GM10248 (cell line): ENCODE measurements around the gene POLK.
"Not testable (repeated sequence)": the region's sequence is repeated elsewhere in the genome, so short reads cannot be mapped to it uniquely, and the experiment has no call there.

Experiments used
- CTCF ChIA-PET: fragments of 300-600 bp; sonication (Branson Sonifier 250); formaldehyde crosslinking; extraction: SDS; loops from one replicate; lab custom pipeline; 2021; ENCODE audit warnings: antibody characterized with exemption; lab: Yijun Ruan, JAX
- POLR2A ChIA-PET: fragments of 350-650 bp; sonication (Branson Sonifier 250); formaldehyde crosslinking; extraction: SDS; loops from one replicate; lab custom pipeline; 2020; ENCODE audit warnings: antibody characterized with exemption; lab: Yijun Ruan, JAX
- DNase-seq: peaks from one replicate; pipeline ENCODE4 v3.0.0; 2012; ENCODE audit errors: extremely low spot score
- CTCF ChIP-seq: IDR thresholded peaks from 2 replicates; pipeline ENCODE4 v1.5.1; 2012; ENCODE audit warnings: mild to moderate bottlenecking, low read depth; ENCODE audit errors: extremely low read depth, missing control alignments, control extremely low read depth

POLK gene

GRCh38 chr5:75588666-75589065 lies 77.0 kb downstream of the POLK start:
- no peak for TF ChIP-seq CTCF
- POLR2A ChIA-PET, result no interaction called here
- CTCF ChIA-PET, result no interaction called here
- no peak for DNase-seq

GRCh38 chr5:75600535-75600934 lies 88.8 kb downstream of the POLK start:
- CTCF ChIA-PET, result no interaction called here
- POLR2A ChIA-PET, result no interaction called here
- DNase-seq, result no peak
- no peak for TF ChIP-seq CTCF

GRCh38 chr5:75601567-75601966 lies 89.9 kb downstream of the POLK start:
- CTCF ChIA-PET, result interaction anchor here (1.0 kb wide), 1 partner anchor 79 kb away, joined by 3 read pairs; no protein-coding TSS in a partner anchor
- no peak for DNase-seq
- no peak for TF ChIP-seq CTCF
- POLR2A ChIA-PET, result no interaction called here

- ChIA-PET CTCF (interaction anchor here (1.0 to 1.8 kb wide), 2 partner anchors 9 to 79 kb away, joined by 3 to 4 read pairs; no protein-coding TSS in a partner anchor), POLR2A (no interaction called here)
- DNase-seq, result no peak
- no peak for TF ChIP-seq CTCF
These were observed 90.3 kb downstream of the POLK start for GRCh38 chr5:75601996-75602395.

- DNase-seq, result no peak
- CTCF ChIA-PET, result interaction anchor here (0.9 to 1.8 kb wide), 2 partner anchors 10 to 17 kb away, joined by 3 to 4 read pairs; no protein-coding TSS in a partner anchor
- TF ChIP-seq CTCF, result no peak
- POLR2A ChIA-PET, result interaction anchor here (0.6 to 1.0 kb wide), 2 partner anchors 82 to 266 kb away, joined by 3 to 4 read pairs; partner anchors contain the start of gene HMGCR
These were observed 91.7 kb downstream of the POLK start for GRCh38 chr5:75603371-75603770.

GRCh38 chr5:75603821-75604220 lies 92.1 kb downstream of the POLK start:
- ChIA-PET CTCF (interaction anchor here (1.8 kb wide), 1 partner anchor 10 kb away, joined by 4 read pairs; no protein-coding TSS in a partner anchor), POLR2A (interaction anchor here (1.0 kb wide), 1 partner anchor 267 kb away, joined by 4 read pairs; the partner anchor contains the start of gene HMGCR)
- no peak for DNase-seq
- TF ChIP-seq CTCF, result no peak

- POLR2A ChIA-PET, DNase-seq: not testable (repeated sequence)
- CTCF ChIA-PET, result interaction anchor here (0.8 to 1.7 kb wide), 4 partner anchors 8 to 31 kb away, joined by 3 to 4 read pairs (median 4); no protein-coding TSS in a partner anchor
These were observed 95.7 kb downstream of the POLK start for GRCh38 chr5:75607341-75607740.
